Measurements from ENCODE around the gene RASL11A. TPM values are rescaled to one million over a fixed set of nuclear protein-coding genes. Genes with fewer than 3 reads are reported as not detected.

Gene RASL11A
- total and polyA plus RNA-seq, 8 donors, result 3.1 to 31.5 (median 11.6) TPM; not detected in 1

DNA sequence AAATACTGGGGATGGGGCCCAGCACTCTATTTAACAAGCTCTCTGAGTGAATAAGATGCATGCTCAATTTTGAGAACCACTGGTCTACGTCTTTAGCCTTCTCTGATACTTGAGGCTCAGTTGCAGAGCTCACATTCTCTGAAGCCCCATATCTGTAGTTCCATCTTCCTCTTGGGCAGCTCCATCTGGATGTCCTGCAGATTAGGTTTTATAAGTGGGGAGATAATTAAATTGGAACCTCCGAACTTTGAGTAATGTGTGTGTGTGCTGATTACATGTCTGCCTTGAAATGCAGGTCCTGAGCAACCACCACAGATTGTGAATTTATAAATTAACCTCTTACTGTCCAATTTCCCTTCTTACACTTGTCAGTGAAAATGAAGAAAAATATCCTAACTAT is 7.2 kb upstream of the RASL11A start:
- H3K4me3 ChIP-seq, result no peak overlapping the region
- H3K36me3 ChIP-seq, result peaks cover 0 to 25% (median 16%) of the 10 kb centered on the region in 4 donors
- DNase-seq, result no peak
- TF ChIP-seq EP300 (IDR thresholded peaks at IDR 0.05) (no peak), POLR2A (IDR thresholded peaks at IDR 0.05) (no peak), POLR2AphosphoS5 (IDR thresholded peaks at IDR 0.05) (no peak)
- TF ChIP-seq, protein P1, sequence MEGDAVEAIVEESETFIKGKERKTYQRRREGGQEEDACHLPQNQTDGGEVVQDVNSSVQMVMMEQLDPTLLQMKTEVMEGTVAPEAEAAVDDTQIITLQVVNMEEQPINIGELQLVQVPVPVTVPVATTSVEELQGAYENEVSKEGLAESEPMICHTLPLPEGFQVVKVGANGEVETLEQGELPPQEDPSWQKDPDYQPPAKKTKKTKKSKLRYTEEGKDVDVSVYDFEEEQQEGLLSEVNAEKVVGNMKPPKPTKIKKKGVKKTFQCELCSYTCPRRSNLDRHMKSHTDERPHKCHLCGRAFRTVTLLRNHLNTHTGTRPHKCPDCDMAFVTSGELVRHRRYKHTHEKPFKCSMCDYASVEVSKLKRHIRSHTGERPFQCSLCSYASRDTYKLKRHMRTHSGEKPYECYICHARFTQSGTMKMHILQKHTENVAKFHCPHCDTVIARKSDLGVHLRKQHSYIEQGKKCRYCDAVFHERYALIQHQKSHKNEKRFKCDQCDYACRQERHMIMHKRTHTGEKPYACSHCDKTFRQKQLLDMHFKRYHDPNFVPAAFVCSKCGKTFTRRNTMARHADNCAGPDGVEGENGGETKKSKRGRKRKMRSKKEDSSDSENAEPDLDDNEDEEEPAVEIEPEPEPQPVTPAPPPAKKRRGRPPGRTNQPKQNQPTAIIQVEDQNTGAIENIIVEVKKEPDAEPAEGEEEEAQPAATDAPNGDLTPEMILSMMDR (IDR thresholded peaks at IDR 0.05), result no peak
- peak overlapping the region in 1 of 5 donors; percentile 53 for H3K27ac ChIP-seq
- H3K27me3 ChIP-seq, result no peaks in the 10 kb centered on the region
- H3K9me3 ChIP-seq, result no peaks in the 10 kb centered on the region
- 34 to 55% (median 49%) methylated on average over 2 of the region's 2 CpGs for WGBS, 5 donors
- peaks cover 0 to 63% (median 9%) of the 10 kb centered on the region in 4 donors for H3K4me1 ChIP-seq
- intact Hi-C loops (cut with DNase I; ENCODE audit: low total_unique reads), result no loop called here

DNA sequence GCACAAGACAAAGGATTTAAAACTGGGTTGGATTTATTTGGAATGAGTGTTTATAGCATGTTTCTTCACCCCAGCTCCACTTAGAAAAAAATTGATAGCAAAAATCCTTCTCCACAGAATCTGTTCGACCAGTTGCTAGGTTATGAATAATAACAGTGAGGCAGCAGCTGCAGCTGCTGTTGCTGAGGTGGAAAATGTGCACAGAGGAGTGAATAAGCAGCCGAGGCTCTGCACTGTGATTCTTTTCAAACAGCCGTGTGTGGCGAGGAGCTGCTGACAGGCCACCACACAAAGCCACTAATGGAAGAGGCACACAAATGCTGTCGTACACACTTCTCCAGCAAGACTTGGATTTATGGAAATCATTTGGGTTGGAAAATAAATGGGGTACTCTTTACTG is 6.4 kb upstream of the RASL11A start:
- TF ChIP-seq POLR2A (IDR thresholded peaks at IDR 0.05) (no peak), POLR2AphosphoS5 (IDR thresholded peaks at IDR 0.05) (peak in 1 of 3 donors; percentile 20), EP300 (IDR thresholded peaks at IDR 0.05) (no peak)
- WGBS, 5 donors, result 50 to 61% (median 57%) methylated on average over 5 of the region's 5 CpGs
- no peak overlapping the region for H3K4me3 ChIP-seq

DNA sequence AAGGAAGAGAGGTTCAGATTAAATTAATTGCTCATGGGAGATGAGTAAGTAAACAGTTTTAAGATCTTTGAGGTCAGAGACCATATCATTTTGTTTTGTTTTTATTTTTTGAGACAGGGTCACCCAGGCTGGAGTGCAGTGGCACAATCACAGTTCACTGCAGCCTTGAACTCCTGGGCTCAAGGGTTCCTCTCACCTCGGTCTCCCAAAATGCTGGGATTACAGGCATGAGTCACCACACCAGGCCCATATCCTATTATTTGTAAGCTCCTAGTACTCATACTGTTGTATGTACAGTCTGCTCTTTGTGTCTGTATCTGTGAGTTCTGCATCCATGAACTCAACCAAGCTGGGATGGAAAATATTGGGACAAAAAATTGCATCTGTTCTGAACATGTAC is 6.0 kb upstream of the RASL11A start:
- intact Hi-C loops (cut with DNase I; ENCODE audit: low total_unique reads), result no loop called here
- 34 to 68% (median 55%) methylated on average over 1 of the region's 1 CpG for WGBS, 5 donors
- no peak for DNase-seq
- Histone ChIP-seq H3K27ac (peak overlapping the region in 3 of 5 donors; percentile 44 to 64 (median 53)), H3K4me3 (no peak overlapping the region), H3K27me3 (no peaks in the 10 kb centered on the region), H3K9me3 (no peaks in the 10 kb centered on the region), H3K36me3 (peaks cover 0 to 13% (median 5%) of the 10 kb centered on the region in 4 donors), H3K4me1 (peaks cover 0 to 56% (median 13%) of the 10 kb centered on the region in 4 donors)
- TF ChIP-seq POLR2A (IDR thresholded peaks at IDR 0.05), result no peak
- no peak for TF ChIP-seq POLR2AphosphoS5 (IDR thresholded peaks at IDR 0.05)
- no peak for TF ChIP-seq EP300 (IDR thresholded peaks at IDR 0.05)
- TF ChIP-seq, protein P1 (IDR thresholded peaks at IDR 0.05), result no peak

More for the DNA sequence above, 6.4 kb upstream of the RASL11A start:
- Histone ChIP-seq H3K36me3 (peaks cover 0 to 17% (median 8%) of the 10 kb centered on the region in 4 donors), H3K27ac (peak overlapping the region in 3 of 5 donors; percentile 44 to 64 (median 53)), H3K27me3 (no peaks in the 10 kb centered on the region), H3K9me3 (no peaks in the 10 kb centered on the region), H3K4me1 (peaks cover 0 to 56% (median 10%) of the 10 kb centered on the region in 4 donors)
- intact Hi-C loops (cut with DNase I; ENCODE audit: low total_unique reads), result no loop called here
- DNase-seq, result peak in 1 of 2 donors; percentile 79

DNA sequence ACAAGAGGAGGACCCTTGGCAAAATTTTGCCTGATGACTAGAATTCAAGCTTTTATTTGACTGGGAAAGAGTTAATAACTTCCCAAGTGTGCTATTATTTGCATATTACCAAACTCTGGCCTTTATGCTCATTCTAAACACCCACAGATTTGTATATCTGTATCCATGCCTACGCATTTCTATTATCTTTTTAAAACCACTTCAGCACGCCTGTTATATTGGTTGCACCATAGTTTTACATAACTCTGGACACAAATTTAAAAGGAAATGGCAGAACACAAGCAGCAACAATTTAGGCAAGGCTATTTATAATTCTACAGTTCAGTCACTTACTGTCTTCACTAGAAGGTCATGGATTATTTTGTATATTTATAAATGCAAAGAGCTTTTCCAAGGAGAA is 3.7 kb upstream of the RASL11A start:
- intact Hi-C loops (cut with DNase I; ENCODE audit: low total_unique reads), result no loop called here
- H3K4me3 ChIP-seq, result no peak overlapping the region
- no peak for DNase-seq
- TF ChIP-seq POLR2A (IDR thresholded peaks at IDR 0.05) (no peak), POLR2AphosphoS5 (IDR thresholded peaks at IDR 0.05) (no peak), EP300 (IDR thresholded peaks at IDR 0.05) (no peak)
- TF ChIP-seq, protein P1 (IDR thresholded peaks at IDR 0.05), result no peak
- H3K36me3 ChIP-seq, result peaks cover 0 to 7% (median 3%) of the 10 kb centered on the region in 4 donors
- no peaks in the 10 kb centered on the region for H3K27me3 ChIP-seq
- H3K27ac ChIP-seq, result no peak overlapping the region
- H3K9me3 ChIP-seq, result no peaks in the 10 kb centered on the region
- WGBS, 5 donors, result 15 to 51% (median 36%) methylated on average over 2 of the region's 2 CpGs
- H3K4me1 ChIP-seq, result peaks cover 4 to 66% (median 26%) of the 10 kb centered on the region in 4 donors

DNA sequence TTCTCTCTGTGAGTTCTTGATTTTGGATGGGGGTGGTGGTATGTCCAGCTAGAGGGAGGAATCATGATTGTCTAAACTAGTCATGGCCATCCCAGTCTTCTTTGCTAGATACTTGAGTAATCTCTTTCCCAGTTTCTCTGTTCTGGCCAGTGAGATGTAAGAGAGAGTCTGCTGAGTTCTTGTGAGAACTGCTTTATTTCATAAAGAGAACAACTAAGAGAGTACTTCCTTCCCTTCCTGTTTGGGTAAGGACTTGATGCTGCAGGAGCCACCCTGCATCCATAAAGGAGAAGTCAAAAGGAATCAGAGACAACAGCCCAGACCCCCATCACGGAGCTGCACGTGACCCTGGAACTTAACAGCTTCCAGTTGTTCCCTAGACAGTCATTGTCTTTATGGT is 3.0 kb upstream of the RASL11A start:
- Histone ChIP-seq H3K36me3 (peaks cover 0 to 1% (median under 1%) of the 10 kb centered on the region in 4 donors), H3K27ac (no peak overlapping the region)
- TF ChIP-seq EP300 (IDR thresholded peaks at IDR 0.05) (no peak), POLR2AphosphoS5 (IDR thresholded peaks at IDR 0.05) (no peak), POLR2A (IDR thresholded peaks at IDR 0.05) (no peak)
- TF ChIP-seq, protein P1 (IDR thresholded peaks at IDR 0.05), result no peak

More for the DNA sequence above, 3.0 kb upstream of the RASL11A start:
- Histone ChIP-seq H3K4me1 (peaks cover 4 to 70% (median 32%) of the 10 kb centered on the region in 4 donors), H3K9me3 (no peaks in the 10 kb centered on the region), H3K4me3 (no peak overlapping the region), H3K27me3 (no peaks in the 10 kb centered on the region)
- intact Hi-C loops (cut with DNase I; ENCODE audit: low total_unique reads), result no loop called here
- 64 to 91% (median 81%) methylated on average over 2 of the region's 2 CpGs for WGBS, 5 donors
- no peak for DNase-seq

Measured in stomach (tissue), 9 donors.